Measurements from ENCODE around the gene RAB3GAP2.

GRCh38 chr1:220301630-220302029, 29.4 kb upstream of the RAB3GAP2 start:
- TF ChIP-seq CTCF (IDR thresholded peaks at IDR 0.05) = no peak
- no peak for TF ChIP-seq POLR2A (IDR thresholded peaks at IDR 0.05)

Measured in esophagus squamous epithelium (tissue), 4 donors.